ENCODE results near the gene PYGB. TPM values are rescaled to one million over a fixed set of nuclear protein-coding genes. Genes with fewer than 3 reads are reported as not detected.

PYGB gene
- total RNA-seq, 1 donor from 2014 or later: 37.9 TPM

- no peak for DNase-seq (ENCODE audit: low spot score)
- intact Hi-C loops (cut with DNase I): no loop called here
- ATAC-seq: no peak
These were observed 33.5 kb upstream of the PYGB start for GRCh38 chr20:25214426-25214790.

DNA sequence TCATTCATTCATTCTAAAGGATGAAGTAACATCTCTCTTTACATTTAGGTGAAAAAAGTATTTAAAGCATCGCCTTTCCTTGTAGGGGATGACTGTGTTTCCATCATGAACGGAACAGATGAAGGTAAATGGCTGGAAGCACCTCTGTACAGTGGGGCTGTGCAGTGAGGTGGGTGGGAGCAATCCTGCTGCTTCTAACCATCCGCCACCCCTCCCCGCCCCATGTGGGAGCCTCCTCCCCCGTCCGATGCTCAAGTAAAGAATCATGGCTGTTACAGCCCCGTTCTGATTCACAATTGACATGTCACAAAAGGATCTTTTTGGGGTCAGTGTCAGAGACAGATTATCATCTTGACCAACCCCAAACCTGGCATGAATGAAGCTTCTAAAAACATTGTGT, 33.1 kb upstream of the PYGB start:
- ATAC-seq (no peak), DNase-seq (ENCODE audit: low spot score) (no peak)
- intact Hi-C loops (cut with DNase I): no loop called here

DNA sequence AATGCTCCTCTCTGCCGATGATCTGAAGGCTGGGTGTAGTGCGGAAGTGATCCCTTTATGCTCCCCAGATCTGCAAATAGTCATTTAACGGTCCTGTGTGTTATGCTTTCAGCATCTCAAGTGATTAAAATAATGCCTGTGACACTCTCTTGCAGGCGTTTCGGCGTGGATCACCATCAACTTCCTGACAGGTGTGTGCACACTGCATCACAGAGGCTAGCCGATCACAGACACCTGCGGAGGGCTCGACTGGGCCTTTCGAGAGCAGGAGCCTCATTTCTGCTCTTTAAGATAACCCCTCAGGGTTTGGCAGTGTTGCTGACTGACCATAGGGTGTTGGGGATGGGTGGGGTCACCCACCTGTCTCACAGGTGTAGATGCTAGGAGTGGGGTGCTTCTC, 32.4 kb upstream of the PYGB start:
- ATAC-seq (no peak), DNase-seq (ENCODE audit: low spot score) (no peak)
- intact Hi-C loops (cut with DNase I): no loop called here

DNA sequence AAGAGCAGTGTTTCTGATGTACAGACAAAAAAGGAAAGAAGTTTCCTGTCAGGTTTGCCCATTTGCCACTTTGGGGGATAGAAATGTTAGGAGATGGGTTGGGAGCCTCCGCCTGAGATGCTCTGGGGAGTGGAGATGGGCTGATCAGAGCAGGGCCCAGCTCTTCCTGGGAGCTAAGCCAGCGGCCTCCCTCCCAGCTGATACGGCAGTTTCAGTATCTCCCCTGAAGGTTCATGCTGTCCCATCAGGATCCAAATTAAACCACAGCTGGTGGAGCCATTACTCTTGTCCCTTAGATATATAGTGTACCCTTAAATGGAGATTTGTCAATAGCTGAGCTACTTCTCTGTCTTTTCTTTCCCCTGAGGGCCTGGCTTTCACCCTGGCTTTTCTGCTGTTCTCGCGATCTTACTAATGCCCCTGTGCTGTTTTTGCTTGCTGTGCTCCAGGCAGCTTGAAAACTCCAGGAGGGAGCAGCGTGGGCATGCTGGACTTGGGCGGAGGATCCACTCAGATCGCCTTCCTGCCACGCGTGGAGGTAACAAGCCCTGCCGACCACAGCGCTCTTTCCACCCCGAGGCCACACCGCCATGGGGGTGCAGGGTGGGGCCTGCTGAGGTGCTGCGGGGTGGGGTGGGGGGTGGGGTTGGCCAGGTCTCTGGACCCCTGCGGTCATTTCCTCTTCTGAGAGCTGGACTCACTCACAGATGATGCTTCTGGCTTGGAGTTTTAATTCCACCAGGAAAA, 31.5 kb upstream of the PYGB start:
- DNase-seq (ENCODE audit: low spot score) (no peak), ATAC-seq (no peak)
- intact Hi-C loops (cut with DNase I): no loop called here

DNA sequence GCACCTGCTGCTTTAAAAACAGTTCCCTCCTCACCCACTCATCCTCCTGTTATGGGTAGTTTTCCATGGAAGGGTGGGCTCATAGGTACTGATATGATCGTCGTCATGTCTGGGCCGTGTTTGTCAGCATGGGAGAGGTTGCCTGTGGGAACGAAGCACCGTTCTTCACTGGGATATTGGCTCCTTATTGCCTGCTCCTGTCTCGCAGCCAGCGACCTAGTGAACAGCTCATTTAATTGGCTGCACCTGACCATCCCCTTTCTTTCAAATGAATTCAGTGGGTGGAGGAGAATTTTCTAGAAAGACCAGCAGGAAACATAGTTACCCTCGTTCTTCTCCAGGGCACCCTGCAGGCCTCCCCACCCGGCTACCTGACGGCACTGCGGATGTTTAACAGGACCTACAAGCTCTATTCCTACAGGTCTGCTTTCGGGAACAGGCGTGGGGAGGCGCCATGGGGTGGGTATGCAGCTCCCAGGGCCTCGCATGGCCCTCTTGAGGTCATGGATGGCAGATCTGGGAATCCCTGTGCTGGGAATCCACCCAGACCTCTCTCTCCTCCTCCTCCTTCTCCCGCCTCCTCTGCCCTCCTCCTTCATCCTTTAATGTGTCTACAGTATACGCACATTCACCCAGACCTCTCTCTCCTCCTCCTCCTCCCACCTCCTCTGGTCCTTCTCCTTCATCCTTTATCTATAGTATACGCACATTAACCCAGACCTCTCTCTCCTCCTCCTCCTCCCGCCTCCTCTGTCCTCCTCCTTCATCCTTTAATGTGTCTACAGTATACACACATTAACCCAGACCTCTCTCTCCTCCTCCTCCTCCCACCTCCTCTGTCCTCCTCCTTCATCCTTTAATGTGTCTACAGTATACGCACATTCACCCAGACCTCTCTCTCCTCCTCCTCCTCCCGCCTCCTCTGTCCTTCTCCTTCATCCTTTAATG, 30.4 kb upstream of the PYGB start:
- DNase-seq (ENCODE audit: low spot score) (no peak), ATAC-seq (no peak)
- intact Hi-C loops (cut with DNase I): no loop called here

DNA sequence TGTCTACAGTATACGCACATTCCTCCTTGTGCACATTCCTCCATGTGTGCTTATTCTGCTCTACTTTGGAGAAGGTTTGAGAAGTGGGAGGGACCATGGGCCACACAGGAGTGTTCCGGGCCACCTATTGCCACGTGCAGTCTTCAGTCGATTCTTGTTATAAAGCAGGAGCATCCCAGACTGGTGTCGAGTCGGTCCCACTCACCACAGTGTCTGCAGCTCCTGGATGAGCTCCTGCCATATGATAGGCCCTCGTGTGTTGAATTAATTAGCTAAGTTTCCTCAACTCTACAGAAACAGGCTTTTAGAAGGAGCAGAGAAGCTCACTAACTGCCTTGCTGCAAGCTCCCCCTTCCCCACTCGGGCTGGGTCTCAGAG, 29.8 kb upstream of the PYGB start:
- ATAC-seq: no peak
- no peak for DNase-seq (ENCODE audit: low spot score)
- intact Hi-C loops (cut with DNase I): no loop called here

- ATAC-seq: no peak
- DNase-seq (ENCODE audit: low spot score): no peak
- intact Hi-C loops (cut with DNase I): no loop called here
These were observed 29.4 kb upstream of the PYGB start for GRCh38 chr20:25218492-25218891.

- intact Hi-C loops (cut with DNase I): no loop called here
- DNase-seq (ENCODE audit: low spot score) (no peak), ATAC-seq (no peak)
These were observed 28.5 kb upstream of the PYGB start for GRCh38 chr20:25219365-25219764.

GRCh38 chr20:25220021-25220730, 27.7 kb upstream of the PYGB start:
- ATAC-seq (peak; percentile 73), DNase-seq (ENCODE audit: low spot score) (no peak)
- intact Hi-C loops (cut with DNase I): no loop called here

DNA sequence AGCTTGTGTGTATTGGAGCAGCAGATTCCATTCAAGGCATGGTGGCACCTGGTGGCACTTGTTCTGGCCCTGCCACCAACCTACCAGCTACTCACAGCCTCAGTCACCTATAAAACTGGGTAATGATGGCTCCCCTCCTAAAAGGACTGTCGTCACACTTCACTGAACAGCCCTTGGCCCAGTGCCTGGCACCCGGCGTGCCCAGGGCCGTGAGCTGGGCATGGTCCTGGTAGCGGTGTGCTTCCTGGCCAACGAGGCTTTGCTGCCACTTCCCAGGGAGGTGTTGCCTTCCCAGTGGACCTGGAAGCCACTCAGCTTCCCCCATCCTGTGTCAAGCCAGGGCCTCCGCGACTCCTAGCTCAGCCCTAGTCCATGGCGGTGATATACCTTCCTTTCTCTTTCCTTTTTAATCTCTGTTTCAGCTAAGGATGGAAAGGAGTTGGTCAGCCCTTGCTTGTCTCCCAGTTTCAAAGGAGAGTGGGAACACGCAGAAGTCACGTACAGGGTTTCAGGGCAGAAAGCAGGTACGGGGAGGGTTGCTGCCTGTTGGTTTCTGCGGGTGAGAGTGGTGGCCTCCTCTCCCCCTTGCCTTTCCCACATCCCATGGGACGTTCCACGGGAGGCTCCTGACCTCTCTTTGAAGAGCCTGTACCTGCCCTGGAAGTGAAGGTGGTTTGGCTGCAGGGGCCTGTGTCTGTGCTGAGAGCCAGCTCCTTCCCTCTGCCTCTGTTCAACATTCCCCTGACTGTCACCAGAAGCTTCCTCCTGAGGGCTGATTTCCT, 26.9 kb upstream of the PYGB start:
- intact Hi-C loops (cut with DNase I): no loop called here
- ATAC-seq (no peak), DNase-seq (ENCODE audit: low spot score) (no peak)

DNA sequence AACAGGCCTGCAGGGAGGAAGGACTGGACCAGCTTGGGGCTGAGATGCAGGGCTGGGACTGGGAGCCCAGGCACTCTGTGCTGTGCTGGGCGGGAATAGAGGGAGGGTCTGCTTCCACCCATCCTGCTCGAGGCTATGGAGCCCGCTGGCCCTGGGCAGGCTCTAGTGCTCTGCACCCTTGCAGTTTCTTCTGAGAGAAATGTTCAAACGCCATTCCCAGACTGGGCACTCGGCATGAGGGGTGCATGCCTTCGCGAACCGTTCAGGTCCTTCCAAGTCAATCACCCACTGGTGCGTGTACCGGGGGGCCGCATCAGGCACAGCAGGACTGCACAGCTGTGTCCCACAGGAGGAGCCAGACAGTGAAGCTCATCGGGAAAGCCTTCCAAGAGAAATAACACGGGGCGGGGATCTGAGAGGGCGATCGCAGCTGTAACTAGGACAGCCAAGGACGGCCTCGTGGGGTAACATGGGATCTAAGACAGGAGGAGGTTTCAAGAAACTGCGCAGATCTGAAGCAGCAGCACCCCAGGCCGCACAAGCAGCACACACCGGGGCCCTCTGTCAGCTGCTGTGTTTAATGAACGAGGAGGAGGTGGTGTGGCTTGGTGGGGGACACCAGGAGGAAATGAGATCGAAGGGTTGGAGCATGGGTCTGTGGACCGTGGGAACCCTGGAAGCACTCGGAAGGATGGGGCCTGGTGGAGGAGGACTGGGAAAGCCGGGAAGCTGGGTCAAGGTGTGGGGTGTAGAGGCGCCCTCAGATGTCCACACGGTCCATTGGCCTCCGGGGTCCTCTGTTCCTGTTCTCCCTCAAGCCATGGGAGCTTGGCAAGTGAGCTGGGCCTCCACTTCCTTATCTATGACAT, 26.1 kb upstream of the PYGB start:
- ATAC-seq (peak; percentile 84), DNase-seq (ENCODE audit: low spot score) (no peak)
- intact Hi-C loops (cut with DNase I): no loop called here

DNA sequence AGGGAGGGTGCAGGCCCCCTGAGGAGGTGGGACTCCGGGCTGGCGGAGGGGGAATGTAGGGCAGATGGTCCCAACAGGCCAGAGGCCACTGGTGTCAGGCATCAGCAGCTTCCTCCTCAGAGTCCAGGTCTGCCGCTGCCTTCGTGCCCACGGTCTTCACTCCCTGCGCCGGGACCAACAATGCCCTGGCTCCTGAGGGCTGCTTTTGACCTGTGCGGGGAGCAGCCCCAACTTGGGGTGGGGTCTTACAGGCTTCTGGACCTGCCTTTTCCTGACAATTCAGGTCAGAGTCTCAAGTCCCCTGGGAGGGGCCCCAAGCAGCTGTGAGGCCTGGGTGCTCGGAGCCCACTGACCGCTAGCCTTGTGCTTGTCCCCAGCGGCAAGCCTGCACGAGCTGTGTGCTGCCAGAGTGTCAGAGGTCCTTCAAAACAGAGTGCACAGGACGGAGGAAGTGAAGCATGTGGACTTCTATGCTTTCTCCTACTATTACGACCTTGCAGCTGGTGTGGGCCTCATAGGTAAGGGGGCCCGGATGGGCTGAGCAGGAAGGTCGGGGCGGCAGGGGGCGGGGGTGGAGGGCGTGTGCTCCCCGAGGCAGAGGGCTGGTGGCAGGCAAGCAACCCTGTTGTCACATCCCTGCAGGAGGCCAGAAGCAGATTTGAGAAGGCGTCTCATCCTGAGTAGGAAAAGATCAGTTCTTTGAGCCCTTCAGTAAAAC, 25.3 kb upstream of the PYGB start:
- ATAC-seq: no peak
- DNase-seq (ENCODE audit: low spot score): no peak
- intact Hi-C loops (cut with DNase I): no loop called here

DNA sequence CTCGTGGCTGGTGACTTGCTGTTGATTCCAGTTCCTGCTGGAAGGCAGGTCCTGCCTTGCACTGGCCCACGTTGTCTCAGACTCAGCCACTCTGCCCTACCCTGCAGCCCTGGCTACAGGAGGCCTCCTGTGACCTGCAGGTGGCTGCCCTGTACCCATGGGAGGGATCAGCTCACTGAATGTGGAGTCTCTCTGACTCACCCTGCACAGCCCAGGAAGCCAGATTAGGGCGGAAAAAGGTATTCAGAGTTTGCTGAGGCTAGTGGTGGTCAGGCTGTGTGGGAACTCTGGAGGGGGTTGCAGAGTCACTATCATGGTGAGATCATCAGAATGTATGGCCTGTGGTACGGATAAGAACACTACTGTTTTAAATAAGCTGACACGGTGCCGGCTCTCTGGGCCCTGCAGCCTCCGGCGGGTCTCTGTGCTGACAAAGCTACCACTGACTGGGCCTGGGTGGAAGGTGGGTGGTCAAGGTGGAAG, 24.7 kb upstream of the PYGB start:
- peak; percentile 5 for ATAC-seq
- intact Hi-C loops (cut with DNase I): no loop called here
- no peak for DNase-seq (ENCODE audit: low spot score)

DNA sequence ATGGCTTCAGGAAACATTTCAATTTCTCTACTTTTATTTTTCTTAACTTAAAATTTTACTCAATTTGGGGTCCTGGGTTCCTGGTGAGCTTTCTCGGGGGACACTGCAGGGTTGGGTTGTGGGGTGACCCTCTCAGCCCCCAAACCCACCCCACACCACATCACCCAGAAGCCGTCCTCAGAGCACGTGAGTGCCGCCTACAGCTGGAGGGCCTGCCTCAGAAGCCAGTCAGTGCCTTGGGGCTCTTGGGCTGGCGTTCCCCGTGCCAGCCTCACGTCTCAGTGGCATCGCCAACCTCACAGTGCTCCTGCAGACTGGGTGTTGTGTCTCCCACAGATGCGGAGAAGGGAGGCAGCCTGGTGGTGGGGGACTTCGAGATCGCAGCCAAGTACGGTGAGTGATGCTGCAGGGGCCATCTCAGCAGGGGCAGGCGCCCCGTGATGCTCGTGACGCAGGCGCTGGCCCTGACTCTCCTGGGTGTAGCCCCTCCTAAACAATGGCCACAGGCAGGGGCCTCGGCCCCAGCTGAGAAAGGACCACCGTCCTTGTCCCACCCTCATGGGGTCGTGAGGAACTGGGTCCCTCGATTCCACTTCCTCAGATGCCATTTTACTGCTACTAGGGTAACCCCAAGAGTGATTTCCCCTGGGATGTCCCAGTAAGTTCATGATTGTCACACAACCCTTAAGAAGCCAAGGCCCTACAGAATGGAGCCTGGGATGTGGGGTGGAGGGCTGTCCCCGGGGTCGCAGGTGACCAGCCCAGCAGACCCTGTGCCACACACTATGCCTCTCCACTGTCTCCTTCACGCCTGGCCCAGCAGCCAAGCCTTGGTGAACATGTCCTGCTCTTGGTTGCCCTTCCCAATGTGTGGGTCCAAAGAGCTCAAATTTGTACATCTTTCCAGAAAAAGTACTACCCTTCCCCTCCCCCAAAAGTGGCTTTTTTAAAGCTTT, 23.8 kb upstream of the PYGB start:
- ATAC-seq: no peak

GRCh38 chr20:25224941-25225340, 22.9 kb upstream of the PYGB start:
- DNase-seq (ENCODE audit: low spot score) (no peak), ATAC-seq (no peak)
- intact Hi-C loops (cut with DNase I): no loop called here

More for the DNA sequence above, 23.8 kb upstream of the PYGB start:
- no peak for DNase-seq (ENCODE audit: low spot score)
- intact Hi-C loops (cut with DNase I): no loop called here

DNA sequence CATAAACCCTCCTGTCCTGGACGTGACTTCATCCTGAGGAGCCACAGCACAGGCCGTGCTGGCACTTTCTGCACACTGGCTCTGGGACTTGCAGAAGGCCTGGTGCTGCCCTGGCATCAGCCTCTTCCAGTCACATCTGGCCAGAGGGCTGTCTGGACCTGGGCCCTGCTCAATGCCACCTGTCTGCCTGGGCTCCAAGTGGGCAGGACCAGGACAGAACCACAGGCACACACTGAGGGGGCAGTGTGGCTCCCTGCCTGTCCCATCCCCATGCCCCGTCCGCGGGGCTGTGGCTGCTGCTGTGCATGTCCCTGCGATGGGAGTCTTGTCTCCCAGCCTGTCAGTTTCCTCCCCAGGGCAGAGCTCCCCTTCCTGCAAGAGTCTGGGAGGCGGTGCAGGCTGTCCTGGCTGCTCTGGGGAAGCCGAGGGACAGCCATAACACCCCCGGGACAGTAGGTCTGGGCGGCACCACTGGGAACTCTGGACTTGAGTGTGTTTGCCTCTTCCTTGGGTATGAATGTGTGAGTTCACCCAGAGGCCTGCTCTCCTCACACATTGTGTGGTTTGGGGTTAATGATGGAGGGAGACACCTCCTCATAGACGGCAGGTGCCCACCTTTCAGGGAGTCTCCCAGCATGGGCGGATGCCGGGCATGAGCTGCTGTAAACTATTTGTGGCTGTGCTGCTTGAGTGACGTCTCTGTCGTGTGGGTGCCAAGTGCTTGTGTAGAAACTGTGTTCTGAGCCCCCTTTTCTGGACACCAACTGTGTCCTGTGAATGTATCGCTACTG, 22.0 kb upstream of the PYGB start:
- DNase-seq (ENCODE audit: low spot score) (no peak), ATAC-seq (no peak)
- intact Hi-C loops (cut with DNase I): no loop called here

Measured in sciatic nerve (tissue), 2 donors.